Astrocyte (in vitro differentiated cells and primary cell): ENCODE results near the gene RPL18. TPM values are rescaled to one million over a fixed set of nuclear protein-coding genes. Genes with fewer than 3 reads are reported as not detected.
"Not testable (repeated sequence)": the region's sequence is repeated elsewhere in the genome, so short reads cannot be mapped to it uniquely, and the experiment has no call there.

ENCODE experiments used
- DNase-seq: peaks from one replicate; pipeline ENCODE4 v3.0.0-alpha.2; 2010; ENCODE audit warnings: low read depth
- FAIRE-seq: peaks from 2 replicates; lab custom pipeline; 2011; peaks lifted over from hg19 to GRCh38; lab: Jason Lieb, UNC
- H2AFZ ChIP-seq: 2 replicates; pipeline ENCODE4 v1.6.0; 2012; ENCODE audit warnings: low read depth, low read length, inconsistent platforms
- H3K27ac ChIP-seq: 2 replicates; pipeline ENCODE4 v1.5.1; 2011; ENCODE audit warnings: low read depth, low read length, inconsistent platforms
- H3K27me3 ChIP-seq: 2 replicates; pipeline ENCODE4 v1.6.0; 2011; ENCODE audit warnings: low read length, inconsistent platforms; ENCODE audit not compliant: insufficient read depth
- H3K36me3 ChIP-seq: 2 replicates; pipeline ENCODE4 v1.5.1; 2011; ENCODE audit warnings: low read length, inconsistent platforms; ENCODE audit not compliant: insufficient read depth
- H3K4me1 ChIP-seq: 2 replicates; pipeline ENCODE4 v1.5.1; 2011; ENCODE audit warnings: low read length, inconsistent platforms; ENCODE audit not compliant: insufficient read depth
- H3K4me2 ChIP-seq: 2 replicates; pipeline ENCODE4 v1.6.0; 2012; ENCODE audit warnings: low read length, inconsistent platforms
- H3K4me3 ChIP-seq: 2 replicates; pipeline ENCODE4 v1.5.1; 2011; ENCODE audit warnings: low read depth, mild to moderate bottlenecking, low read length, inconsistent platforms; ENCODE audit not compliant: insufficient read depth
- H3K79me2 ChIP-seq: 2 replicates; pipeline ENCODE4 v1.6.0; 2012; ENCODE audit warnings: mild to moderate bottlenecking, low read length, inconsistent platforms; ENCODE audit not compliant: insufficient read depth
- H3K9ac ChIP-seq: 2 replicates; pipeline ENCODE4 v1.6.0; 2012; ENCODE audit warnings: mild to moderate bottlenecking, low read length, inconsistent platforms
- H3K9me3 ChIP-seq: 2 replicates; pipeline ENCODE4 v1.5.1; 2012; ENCODE audit warnings: low read depth, mild to moderate bottlenecking, low read length, inconsistent platforms; ENCODE audit not compliant: insufficient read depth
- H4K20me1 ChIP-seq: 2 replicates; pipeline ENCODE4 v1.6.0; 2012; ENCODE audit warnings: low read length, inconsistent platforms; ENCODE audit not compliant: insufficient read depth
- H3K27ac Mint-ChIP-seq: one replicate; pipeline ENCODE4 v1.8.0; 2021; ENCODE audit warnings: mild to moderate bottlenecking, mixed read lengths; ENCODE audit not compliant: unreplicated experiment
- H3K27me3 Mint-ChIP-seq: one replicate; pipeline ENCODE4 v1.8.0; 2021; ENCODE audit warnings: low read depth, mixed read lengths; ENCODE audit not compliant: unreplicated experiment
- H3K36me3 Mint-ChIP-seq: one replicate; pipeline ENCODE4 v1.8.0; 2021; ENCODE audit warnings: low read depth, mixed read lengths; ENCODE audit not compliant: unreplicated experiment
- H3K4me1 Mint-ChIP-seq: one replicate; pipeline ENCODE4 v1.8.0; 2021; ENCODE audit warnings: low read depth, mixed read lengths; ENCODE audit not compliant: unreplicated experiment
- H3K4me3 Mint-ChIP-seq: one replicate; pipeline ENCODE4 v1.8.0; 2021; ENCODE audit warnings: mild to moderate bottlenecking, moderate library complexity, mixed read lengths; ENCODE audit not compliant: unreplicated experiment
- H3K9me3 Mint-ChIP-seq: one replicate; pipeline ENCODE4 v1.8.0; 2021; ENCODE audit warnings: mild to moderate bottlenecking, mixed read lengths; ENCODE audit not compliant: unreplicated experiment
- EZH2 ChIP-seq: IDR thresholded peaks from 2 replicates; pipeline ENCODE4 v1.6.1; 2012; ENCODE audit warnings: mild to moderate bottlenecking, low read length, inconsistent platforms; ENCODE audit not compliant: insufficient read depth
- total RNA-seq: library from RNA; stranded (reverse); gene quantifications from 2 replicates; pipeline ENCODE4 v1.2.1, GENCODE V29; 2021
- TF ChIP-seq, protein P1 (sequence below): IDR thresholded peaks from 2 replicates; pipeline ENCODE4 v1.5.1; 2011; ENCODE audit warnings: low read depth, mild to moderate bottlenecking, inconsistent platforms, low read length, moderate library complexity; ENCODE audit not compliant: insufficient read depth

The RPL18 gene
- total RNA-seq, 1 donor from 2014 or later, result 1,102 TPM

GRCh38 chr19:48659768-48660167, 40.8 kb upstream of the RPL18 start:
- H3K4me1 Mint-ChIP-seq, result peaks cover 6% of the 10 kb centered on the region

GRCh38 chr19:48658483-48658882, 39.5 kb upstream of the RPL18 start:
- Mint-ChIP-seq H3K27me3 (peaks cover 3% of the 10 kb centered on the region), H3K4me1 (peaks cover 6% of the 10 kb centered on the region), H3K27ac (no peak overlapping the region), H3K9me3 (no peaks in the 10 kb centered on the region), H3K4me3 (no peak overlapping the region), H3K36me3 (peaks cover 2% of the 10 kb centered on the region)
- Histone ChIP-seq H3K9ac (no peak overlapping the region), H3K4me3 (no peak overlapping the region), H4K20me1 (no peaks in the 10 kb centered on the region), H3K4me2 (no peak overlapping the region), H3K27me3 (no peaks in the 10 kb centered on the region), H3K36me3 (no peaks in the 10 kb centered on the region), H3K27ac (no peak overlapping the region), H3K79me2 (no peaks in the 10 kb centered on the region), H2AFZ (no peak overlapping the region), H3K9me3 (no peaks in the 10 kb centered on the region), H3K4me1 (peaks cover 16% of the 10 kb centered on the region)
- FAIRE-seq (no peak), DNase-seq (no peak)
- TF ChIP-seq EZH2, result no peak
- TF ChIP-seq, protein P1, sequence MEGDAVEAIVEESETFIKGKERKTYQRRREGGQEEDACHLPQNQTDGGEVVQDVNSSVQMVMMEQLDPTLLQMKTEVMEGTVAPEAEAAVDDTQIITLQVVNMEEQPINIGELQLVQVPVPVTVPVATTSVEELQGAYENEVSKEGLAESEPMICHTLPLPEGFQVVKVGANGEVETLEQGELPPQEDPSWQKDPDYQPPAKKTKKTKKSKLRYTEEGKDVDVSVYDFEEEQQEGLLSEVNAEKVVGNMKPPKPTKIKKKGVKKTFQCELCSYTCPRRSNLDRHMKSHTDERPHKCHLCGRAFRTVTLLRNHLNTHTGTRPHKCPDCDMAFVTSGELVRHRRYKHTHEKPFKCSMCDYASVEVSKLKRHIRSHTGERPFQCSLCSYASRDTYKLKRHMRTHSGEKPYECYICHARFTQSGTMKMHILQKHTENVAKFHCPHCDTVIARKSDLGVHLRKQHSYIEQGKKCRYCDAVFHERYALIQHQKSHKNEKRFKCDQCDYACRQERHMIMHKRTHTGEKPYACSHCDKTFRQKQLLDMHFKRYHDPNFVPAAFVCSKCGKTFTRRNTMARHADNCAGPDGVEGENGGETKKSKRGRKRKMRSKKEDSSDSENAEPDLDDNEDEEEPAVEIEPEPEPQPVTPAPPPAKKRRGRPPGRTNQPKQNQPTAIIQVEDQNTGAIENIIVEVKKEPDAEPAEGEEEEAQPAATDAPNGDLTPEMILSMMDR, result no peak

More at GRCh38 chr19:48659768-48660167, 40.8 kb upstream of the RPL18 start:
- Histone ChIP-seq H3K9ac (no peak overlapping the region), H3K4me2 (no peak overlapping the region), H3K27ac (no peak overlapping the region), H2AFZ (no peak overlapping the region), H3K79me2 (no peaks in the 10 kb centered on the region), H4K20me1 (no peaks in the 10 kb centered on the region), H3K4me1 (peaks cover 11% of the 10 kb centered on the region), H3K9me3 (no peaks in the 10 kb centered on the region), H3K4me3 (no peak overlapping the region), H3K27me3 (no peaks in the 10 kb centered on the region), H3K36me3 (no peaks in the 10 kb centered on the region)
- H3K9me3 Mint-ChIP-seq, result no peaks in the 10 kb centered on the region
- FAIRE-seq (no peak), DNase-seq (no peak)
- H3K27ac Mint-ChIP-seq, result no peak overlapping the region
- H3K27me3 Mint-ChIP-seq, result peaks cover 3% of the 10 kb centered on the region
- H3K36me3 Mint-ChIP-seq, result peaks cover 2% of the 10 kb centered on the region
- TF ChIP-seq EZH2, result no peak
- TF ChIP-seq, protein P1, result no peak
- no peak overlapping the region for H3K4me3 Mint-ChIP-seq

- H3K36me3 ChIP-seq, H3K27me3 ChIP-seq, H3K27me3 Mint-ChIP-seq, H2AFZ ChIP-seq, H3K9me3 Mint-ChIP-seq, H3K4me2 ChIP-seq, H3K4me1 Mint-ChIP-seq, H3K9ac ChIP-seq, H3K36me3 Mint-ChIP-seq, H3K27ac Mint-ChIP-seq, FAIRE-seq, H4K20me1 ChIP-seq, H3K9me3 ChIP-seq, H3K4me3 Mint-ChIP-seq, H3K4me3 ChIP-seq, DNase-seq, H3K79me2 ChIP-seq: not testable (repeated sequence)
- Histone ChIP-seq H3K4me1 (peaks cover 16% of the 10 kb centered on the region), H3K27ac (peak overlapping the region; percentile 11)
Observed at GRCh38 chr19:48657828-48658227, 38.9 kb upstream of the RPL18 start.
